GM13976 (cell line): ENCODE results near the gene ANKRD23.
"Not testable (repeated sequence)": the region's sequence is repeated elsewhere in the genome, so short reads cannot be mapped to it uniquely, and the experiment has no call there.

Source experiments
- DNase-seq: peaks from one replicate; pipeline ENCODE4 v3.0.0; 2012; ENCODE audit warnings: low spot score
- in situ Hi-C: fragments of 300-500 bp; cut with MboI; formaldehyde crosslinking; loops from one replicate; pipeline ENCODE4 v1.12.0; 2022; ENCODE audit warnings: low sequenced_read_pairs, mixed read lengths, inconsistent platforms; ENCODE audit not compliant: unreplicated experiment
- TF ChIP-seq, protein P1 (sequence below): IDR thresholded peaks from 2 replicates; pipeline ENCODE4 v1.5.1; 2012; ENCODE audit warnings: borderline replicate concordance, mild to moderate bottlenecking; ENCODE audit not compliant: insufficient read depth; ENCODE audit errors: extremely low read depth, missing control alignments, control extremely low read depth

The ANKRD23 gene

GRCh38 chr2:96843538-96844268 is at the start of gene ANKRD23:
Gene ANKRD23, minus strand, starts transcription at chr2:96844021. Its CDS starts 29 bp downstream, at chr2:96843992.
- TF ChIP-seq, protein P1, sequence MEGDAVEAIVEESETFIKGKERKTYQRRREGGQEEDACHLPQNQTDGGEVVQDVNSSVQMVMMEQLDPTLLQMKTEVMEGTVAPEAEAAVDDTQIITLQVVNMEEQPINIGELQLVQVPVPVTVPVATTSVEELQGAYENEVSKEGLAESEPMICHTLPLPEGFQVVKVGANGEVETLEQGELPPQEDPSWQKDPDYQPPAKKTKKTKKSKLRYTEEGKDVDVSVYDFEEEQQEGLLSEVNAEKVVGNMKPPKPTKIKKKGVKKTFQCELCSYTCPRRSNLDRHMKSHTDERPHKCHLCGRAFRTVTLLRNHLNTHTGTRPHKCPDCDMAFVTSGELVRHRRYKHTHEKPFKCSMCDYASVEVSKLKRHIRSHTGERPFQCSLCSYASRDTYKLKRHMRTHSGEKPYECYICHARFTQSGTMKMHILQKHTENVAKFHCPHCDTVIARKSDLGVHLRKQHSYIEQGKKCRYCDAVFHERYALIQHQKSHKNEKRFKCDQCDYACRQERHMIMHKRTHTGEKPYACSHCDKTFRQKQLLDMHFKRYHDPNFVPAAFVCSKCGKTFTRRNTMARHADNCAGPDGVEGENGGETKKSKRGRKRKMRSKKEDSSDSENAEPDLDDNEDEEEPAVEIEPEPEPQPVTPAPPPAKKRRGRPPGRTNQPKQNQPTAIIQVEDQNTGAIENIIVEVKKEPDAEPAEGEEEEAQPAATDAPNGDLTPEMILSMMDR = no peak
- in situ Hi-C loops = no loop called here
- DNase-seq = no peak

- DNase-seq = no peak
- in situ Hi-C loops = no loop called here
Observed at GRCh38 chr2:96891591-96892333, 47.9 kb upstream of the ANKRD23 start.

GRCh38 chr2:96890726-96891385 is 47.0 kb upstream of the ANKRD23 start:
- TF ChIP-seq, protein P1 = no peak
- no peak for DNase-seq
- in situ Hi-C loops = no loop called here

More at GRCh38 chr2:96891591-96892333, 47.9 kb upstream of the ANKRD23 start:
- TF ChIP-seq, protein P1 = no peak

GRCh38 chr2:96890252-96890651 is 46.4 kb upstream of the ANKRD23 start:
- in situ Hi-C loops = no loop called here
- TF ChIP-seq, protein P1 = no peak
- DNase-seq = no peak

- DNase-seq, in situ Hi-C loops: not testable (repeated sequence)
Observed at GRCh38 chr2:96889502-96889901, 45.7 kb upstream of the ANKRD23 start.

GRCh38 chr2:96888072-96889011 is 44.5 kb upstream of the ANKRD23 start:
- DNase-seq = no peak
- TF ChIP-seq, protein P1 = no peak
- in situ Hi-C loops = no loop called here
